ENCODE results near the gene KLK7.
"Not testable (repeated sequence)": the region's sequence is repeated elsewhere in the genome, so short reads cannot be mapped to it uniquely, and the experiment has no call there.

The KLK7 gene

GRCh38 chr19:50978772-50979390 lies 4.8 kb downstream of the KLK7 start:
- no peak for DNase-seq (ENCODE audit: low read depth, low spot score)

GRCh38 chr19:50977626-50978025 lies 6.1 kb downstream of the KLK7 start:
- no peak for DNase-seq (ENCODE audit: low read depth, low spot score)

GRCh38 chr19:50975766-50976165 lies 8.0 kb downstream of the KLK7 start:
- DNase-seq (ENCODE audit: low read depth, low spot score) = no peak

- no peak for DNase-seq (ENCODE audit: low read depth, low spot score)
Measured at GRCh38 chr19:50974702-50975556, 8.8 kb downstream of the KLK7 start.

GRCh38 chr19:50972795-50973376 lies 10.8 kb downstream of the KLK7 start:
- no peak for DNase-seq (ENCODE audit: low read depth, low spot score)

- DNase-seq (ENCODE audit: low read depth, low spot score) = not testable (repeated sequence)
Measured at GRCh38 chr19:50969810-50970209, 13.9 kb downstream of the KLK7 start.

GRCh38 chr19:50969413-50969760 lies 14.3 kb downstream of the KLK7 start, which contains the start of gene KLK6:
KLK6 (minus strand) TSS chr19:50969591; CDS start chr19:50968104, 1,487 bp downstream.
- no peak for DNase-seq (ENCODE audit: low read depth, low spot score)

GRCh38 chr19:50968716-50969412 lies 14.9 kb downstream of the KLK7 start:
- no peak for DNase-seq (ENCODE audit: low read depth, low spot score)

GRCh38 chr19:50967929-50968715 lies 15.6 kb downstream of the KLK7 start:
- no peak for DNase-seq (ENCODE audit: low read depth, low spot score)

GRCh38 chr19:50964266-50964665 lies 19.5 kb downstream of the KLK7 start:
- no peak for DNase-seq (ENCODE audit: low read depth, low spot score)

- DNase-seq (ENCODE audit: low read depth, low spot score) = no peak
Measured at GRCh38 chr19:50963381-50963780, 20.3 kb downstream of the KLK7 start.

- no peak for DNase-seq (ENCODE audit: low read depth, low spot score)
Measured at GRCh38 chr19:50962245-50962644, 21.5 kb downstream of the KLK7 start.

GRCh38 chr19:50959731-50960500 lies 23.8 kb downstream of the KLK7 start:
- no peak for DNase-seq (ENCODE audit: low read depth, low spot score)

- DNase-seq (ENCODE audit: low read depth, low spot score) = no peak
Measured at GRCh38 chr19:50957587-50957986, 26.1 kb downstream of the KLK7 start.

- no peak for DNase-seq (ENCODE audit: low read depth, low spot score)
Measured at GRCh38 chr19:50952910-50953309, 30.8 kb downstream of the KLK7 start, which contains the start of gene KLK5. KLK5 (minus strand) TSS chr19:50953038; CDS start chr19:50952657, 381 bp downstream.

GRCh38 chr19:50949861-50950260 lies 33.9 kb downstream of the KLK7 start:
- no peak for DNase-seq (ENCODE audit: low read depth, low spot score)

GRCh38 chr19:50947123-50947522 lies 36.6 kb downstream of the KLK7 start:
- no peak for DNase-seq (ENCODE audit: low read depth, low spot score)

GRCh38 chr19:50944795-50945194 lies 38.9 kb downstream of the KLK7 start:
- DNase-seq (ENCODE audit: low read depth, low spot score) = no peak

GRCh38 chr19:50943074-50943828 lies 40.5 kb downstream of the KLK7 start:
- no peak for DNase-seq (ENCODE audit: low read depth, low spot score)

GRCh38 chr19:50939596-50939995 lies 44.1 kb downstream of the KLK7 start:
- DNase-seq (ENCODE audit: low read depth, low spot score) = no peak

All from brain pericyte (primary cell).